NCI-H2227 (cell line): ENCODE results near the gene ADORA1.

ENCODE experiments used
- DNase-seq: peaks from one replicate; lab custom pipeline; 2025; ENCODE audit not compliant: unreplicated experiment; lab: John Stamatoyannopoulos, UW

Gene ADORA1

DNA sequence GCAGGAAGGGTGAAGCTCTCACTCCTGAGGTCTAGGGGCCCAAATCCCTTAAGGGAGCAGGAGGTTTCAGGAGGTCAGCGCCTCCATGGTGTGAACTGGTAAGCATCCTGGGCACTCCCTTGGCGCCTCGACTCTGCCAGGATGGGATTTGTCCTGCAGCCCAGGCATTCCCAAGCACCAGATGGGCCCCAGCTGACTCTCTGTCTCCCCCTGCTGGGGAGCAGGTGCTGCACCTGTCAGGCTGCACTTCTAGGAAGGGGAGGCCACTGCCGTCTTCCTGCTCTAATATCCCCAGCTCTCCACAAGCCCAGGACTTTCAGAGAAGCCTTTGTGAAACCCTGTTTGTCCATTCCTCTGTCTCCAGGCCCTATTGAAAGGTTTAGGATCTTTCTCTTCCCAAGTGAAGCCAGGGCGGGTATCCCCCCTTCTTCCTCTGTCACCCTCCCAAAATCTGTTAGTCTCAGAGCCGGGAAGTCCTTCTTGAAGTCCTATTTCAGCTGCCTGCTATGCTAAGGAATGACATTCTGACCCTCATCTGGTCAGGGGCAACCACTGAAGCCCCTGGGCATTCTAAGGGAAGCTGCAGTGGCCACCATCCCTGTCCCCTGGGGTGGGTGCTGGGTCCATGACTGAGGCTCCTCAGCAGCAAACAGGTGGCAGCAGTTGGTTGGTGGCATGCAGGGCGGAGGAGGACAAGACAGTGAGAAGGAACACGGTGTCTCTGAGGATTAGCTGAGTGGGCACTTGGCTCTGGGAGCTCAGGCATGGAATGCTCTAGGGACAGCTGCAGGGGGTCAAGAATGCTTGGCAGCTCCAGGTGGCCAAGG, 44.9 kb downstream of the ADORA1 start:
- DNase-seq: peak; percentile 42

DNA sequence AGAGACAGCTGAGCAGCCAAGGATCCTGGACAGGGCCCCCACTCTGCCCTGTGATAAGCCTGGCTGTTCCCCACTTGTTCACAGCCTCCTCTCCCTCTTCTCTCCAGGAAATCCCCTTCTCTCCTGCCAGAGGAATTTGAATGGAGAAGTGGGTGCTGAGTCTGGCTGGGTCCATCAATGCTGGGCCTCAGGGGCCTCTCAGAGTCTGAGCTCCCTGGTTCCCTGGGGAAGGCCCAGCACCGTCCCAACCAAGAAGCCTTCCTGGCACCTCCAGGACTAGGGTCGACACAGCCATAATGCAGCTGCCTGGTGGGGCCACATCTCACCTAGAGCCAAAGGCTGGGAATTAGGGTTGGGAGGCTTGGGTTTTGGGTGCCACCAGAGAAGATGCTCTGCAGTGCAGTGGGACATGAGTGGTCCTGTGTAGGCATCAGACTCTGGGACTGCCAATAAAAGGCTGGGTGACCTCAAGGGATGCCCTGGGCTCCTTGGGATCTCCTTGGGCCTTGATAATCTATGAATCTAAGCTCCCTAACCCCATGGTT, 45.6 kb downstream of the ADORA1 start:
- DNase-seq: no peak

DNA sequence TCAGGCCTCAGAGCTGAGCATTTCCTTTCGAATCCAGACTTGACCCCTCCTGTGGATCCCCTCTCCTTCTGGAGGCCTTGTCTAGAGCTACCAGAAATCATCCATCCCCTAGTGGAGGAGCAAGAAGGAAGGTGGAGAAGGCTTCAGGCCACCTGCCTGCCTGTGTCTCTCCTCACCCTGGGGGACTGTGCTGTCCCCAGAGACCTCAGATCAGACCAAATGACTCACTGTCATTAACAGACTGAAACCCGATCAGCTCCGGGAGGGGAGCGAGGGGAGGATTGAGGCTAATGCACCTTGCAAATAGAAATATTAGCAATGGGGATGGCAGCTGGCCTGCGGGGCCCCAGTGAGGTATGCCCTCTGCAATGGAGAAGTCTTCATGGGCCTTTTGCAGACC, 46.0 kb downstream of the ADORA1 start:
- DNase-seq: no peak

DNA sequence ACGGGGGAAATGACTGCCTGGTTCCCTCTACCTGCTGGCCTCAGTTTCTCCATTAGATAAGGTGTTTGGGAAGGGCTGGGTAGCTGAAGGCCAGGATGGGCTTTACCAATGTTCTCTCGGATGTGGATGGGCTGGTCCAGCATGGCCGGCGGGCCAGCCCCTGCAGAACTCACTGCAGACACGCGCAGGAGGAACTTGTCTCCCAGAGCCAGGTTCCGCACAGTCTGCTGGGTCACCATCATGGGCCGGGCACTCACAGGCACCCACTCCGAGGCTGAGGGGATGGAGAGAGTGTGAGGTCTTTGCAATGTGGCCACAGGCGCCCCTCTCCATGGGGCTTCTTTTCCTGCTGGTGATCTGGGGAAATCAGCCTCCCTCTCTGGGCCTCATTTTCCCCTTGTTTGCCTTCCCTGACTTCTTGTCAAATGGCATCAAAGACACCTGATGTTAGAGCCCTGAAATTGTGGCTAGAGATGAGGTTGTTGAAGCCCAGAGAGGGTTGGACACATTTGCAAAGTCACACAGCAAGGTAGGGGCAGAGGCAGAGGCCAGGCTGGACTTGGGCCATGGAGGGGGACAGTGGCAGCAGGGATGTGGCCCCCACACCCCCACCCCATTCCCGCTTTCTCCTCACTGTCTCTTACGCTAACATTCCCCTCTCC, 46.9 kb downstream of the ADORA1 start:
- DNase-seq: no peak

DNA sequence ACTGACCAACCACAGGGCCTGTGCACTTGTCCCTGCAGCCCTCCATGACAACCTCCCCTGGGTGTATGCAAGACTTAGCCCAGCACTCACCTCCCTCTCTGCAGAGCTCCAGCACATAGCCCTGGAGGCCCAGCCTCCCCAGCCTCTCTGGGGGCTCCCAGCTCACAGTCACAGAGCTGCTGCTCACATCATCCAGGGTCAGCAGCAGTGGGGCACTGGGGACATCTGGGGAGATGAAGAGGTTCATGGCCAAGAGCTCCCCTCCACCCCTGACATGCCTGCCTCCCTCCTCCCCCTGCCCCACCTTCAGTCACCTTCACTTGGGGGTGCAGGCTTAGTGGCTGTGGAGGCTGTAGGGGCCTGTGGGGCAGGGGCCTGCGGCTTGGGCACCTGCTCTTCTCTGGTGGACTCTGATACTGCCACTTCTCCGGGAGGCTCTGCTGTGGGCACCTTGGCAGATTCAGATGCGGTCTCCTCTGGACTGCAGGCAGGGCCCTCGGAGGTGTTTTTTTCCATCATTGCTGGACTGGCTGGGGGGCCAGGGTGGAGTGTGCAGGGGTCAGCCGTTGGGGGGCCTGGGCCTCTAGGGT, 47.8 kb downstream of the ADORA1 start, which contains the start of gene MYBPH:
Gene MYBPH (minus strand): TSS at position 590 of the 590 bp plus-strand sequence. CDS start 71 bp downstream, at position 519.
- DNase-seq: no peak

DNA sequence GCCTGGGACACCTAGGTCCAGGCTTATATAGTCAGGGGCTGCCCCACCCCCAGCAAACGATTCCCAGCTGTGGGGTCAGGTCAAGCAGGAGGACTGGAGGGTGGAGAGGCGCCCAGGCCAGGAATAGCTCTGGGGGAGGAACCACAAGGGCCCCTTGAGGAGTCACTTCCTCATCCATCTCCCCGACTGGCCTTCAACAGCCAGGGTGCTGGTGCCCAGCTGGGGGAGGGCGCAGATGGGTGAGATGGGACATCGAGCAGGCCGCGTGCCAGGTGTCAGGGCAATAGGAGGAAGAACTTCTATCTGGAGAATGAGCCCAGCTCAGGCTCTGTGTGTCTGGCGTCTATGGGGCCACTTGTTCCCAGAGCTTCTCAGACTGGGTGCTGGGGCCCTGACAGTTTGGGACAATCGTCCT, 48.3 kb downstream of the ADORA1 start:
- DNase-seq: no peak

DNA sequence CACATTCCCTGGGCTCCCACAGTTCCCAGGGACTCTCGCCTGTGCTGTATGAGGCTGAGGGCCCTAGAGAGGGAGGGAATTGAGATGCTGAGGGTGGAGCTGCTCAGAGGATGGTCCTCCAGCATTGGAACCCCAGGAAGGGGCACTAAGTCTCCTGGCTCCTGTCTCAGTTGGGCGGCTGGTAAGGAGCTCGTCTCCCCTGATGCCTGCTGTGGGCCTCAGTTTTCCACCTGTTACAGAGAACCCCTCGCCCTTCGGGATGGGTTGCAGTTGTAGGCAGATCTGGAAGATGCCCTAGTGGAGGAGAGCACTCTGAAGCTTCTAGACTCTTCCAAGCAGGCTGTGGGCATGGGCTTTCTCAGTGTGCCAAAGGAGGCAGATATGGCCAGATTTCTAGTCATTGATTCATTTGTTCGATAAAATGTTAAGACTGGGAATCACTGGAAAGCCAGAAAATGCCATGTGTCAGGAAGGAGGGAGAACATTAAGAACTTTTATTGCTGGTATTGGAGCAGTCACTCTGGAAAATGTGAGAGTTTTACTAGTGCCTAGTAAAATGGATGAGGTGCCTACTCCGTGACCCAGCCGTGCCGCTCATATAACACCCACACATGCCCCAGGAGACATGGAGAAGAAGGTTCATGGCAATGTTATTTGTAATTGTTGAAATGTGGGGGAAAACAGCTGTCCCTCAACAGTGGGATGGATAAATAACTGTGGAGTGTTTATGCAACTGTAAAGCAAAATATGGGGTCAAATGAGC, 48.9 kb downstream of the ADORA1 start:
- DNase-seq: no peak

DNA sequence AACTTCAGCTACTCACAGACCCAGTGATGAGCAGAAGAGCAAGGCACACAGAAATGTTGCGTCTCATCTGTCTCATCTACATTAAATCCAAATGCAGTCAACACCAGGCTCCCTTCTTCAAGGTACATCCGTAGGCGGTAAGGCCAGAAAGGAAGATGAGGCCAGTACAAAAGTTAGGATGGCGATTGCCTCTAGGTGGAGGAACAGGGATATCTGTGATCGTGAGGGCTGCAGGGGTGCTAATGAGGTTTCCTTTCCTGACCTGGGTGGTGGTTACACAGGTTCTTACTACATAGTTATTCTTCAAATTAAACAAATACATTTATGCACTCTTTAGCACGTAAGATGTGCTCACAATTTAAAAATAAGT, 49.5 kb downstream of the ADORA1 start:
- no peak for DNase-seq

DNA sequence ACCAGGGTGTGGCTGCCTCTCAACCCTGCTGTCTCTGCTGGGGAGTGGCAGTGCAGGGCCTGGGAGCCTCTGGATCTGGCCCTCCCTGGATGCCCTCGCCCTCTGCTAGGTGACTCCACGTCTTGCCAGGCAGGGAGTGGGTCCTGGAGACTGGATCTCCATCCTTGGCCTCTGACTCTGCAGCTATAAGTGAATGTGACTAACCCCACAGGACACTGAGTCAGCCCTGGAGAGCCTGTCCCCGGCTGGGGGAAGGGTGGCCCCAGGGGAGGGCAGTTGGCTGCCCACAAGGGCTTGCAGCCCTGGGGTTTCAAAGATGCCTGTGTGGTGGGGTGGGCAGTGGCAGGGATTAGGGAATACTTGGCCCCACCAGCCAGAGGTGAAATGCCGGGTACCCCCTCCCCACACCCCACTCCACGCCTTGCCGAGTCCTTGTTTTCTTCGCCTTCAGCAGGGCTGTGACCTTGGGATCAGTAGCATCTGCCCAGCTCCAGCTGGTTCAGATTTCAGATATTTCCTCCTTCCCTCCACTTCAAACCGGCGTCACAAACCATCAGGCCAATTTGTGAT, 50.0 kb downstream of the ADORA1 start:
- no peak for DNase-seq

DNA sequence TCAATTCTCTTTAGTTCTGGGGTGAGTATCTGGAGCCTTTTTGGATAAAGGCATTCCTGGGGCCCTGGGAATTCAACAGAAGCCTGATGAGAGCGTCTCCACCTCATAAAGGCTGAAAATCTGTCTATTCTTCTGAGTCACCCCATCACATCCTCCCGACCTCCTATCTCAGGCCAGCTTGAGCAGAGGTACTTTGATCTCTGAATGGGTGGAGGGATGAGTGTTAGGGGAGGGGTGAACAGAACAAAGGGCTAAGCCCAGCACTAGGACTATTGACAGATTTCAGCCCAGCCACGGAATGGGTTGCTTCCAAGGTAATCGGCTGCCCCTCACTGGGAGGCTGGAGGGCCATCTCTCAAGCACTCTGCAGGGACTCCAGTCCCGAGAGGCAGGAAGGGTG, 50.6 kb downstream of the ADORA1 start:
- DNase-seq: no peak

DNA sequence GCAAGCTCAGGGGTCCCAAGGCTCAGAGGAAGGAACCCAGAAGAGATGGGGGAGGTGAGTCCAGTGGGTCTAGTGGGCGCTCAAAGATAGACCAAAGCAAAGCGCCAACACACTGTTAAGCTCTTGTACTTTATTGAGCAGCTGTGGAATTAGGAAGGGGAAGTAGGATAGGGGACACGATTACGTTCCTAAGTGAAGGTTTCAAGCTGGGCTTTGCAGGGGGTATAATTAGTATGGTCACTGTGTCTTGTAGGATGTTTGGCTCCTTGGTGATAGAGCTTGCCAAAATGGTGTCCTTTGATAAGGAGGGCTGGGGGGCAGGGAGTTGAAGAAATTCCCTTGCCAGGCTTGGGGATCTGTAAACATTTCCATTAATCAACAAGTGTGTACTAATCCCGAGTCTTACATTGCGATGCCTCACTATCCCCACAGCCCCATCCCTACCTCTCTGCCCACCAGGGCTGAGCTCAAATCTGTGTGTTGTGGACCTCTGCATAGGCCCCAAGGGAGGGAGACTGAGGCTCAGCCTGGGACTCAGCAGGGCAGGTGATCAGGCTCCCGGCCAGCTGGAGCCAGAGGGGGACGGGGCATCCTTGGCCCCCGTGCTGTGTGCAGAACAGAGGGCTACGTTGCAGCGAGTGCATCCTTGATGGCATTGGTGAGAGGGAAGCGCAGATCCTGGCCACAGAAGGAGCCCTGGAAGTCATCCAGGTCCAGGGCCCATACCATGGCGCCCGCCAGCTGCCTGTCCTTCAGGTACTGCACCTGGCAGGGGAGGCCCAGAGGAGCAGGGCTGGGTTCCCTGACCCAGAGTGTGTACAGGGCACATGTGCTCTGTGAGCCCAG, 51.5 kb downstream of the ADORA1 start:
- DNase-seq: no peak

DNA sequence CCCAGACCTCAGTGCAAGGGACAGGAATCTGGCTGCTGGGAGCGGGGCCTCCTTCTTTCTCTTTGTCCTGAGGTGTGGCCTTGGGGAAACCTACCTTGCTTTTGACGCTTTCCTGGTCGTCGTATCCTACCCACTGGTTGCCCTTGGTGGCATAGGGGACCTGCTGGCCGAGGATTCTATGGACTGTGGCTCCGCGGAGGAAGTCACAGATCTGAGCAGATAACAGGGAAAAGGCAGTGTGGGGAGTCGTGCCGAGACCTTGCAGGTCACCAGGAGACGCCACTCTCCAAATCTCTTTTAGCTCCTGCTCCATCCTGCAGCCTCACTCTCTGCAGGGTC, 52.1 kb downstream of the ADORA1 start:
- no peak for DNase-seq

DNA sequence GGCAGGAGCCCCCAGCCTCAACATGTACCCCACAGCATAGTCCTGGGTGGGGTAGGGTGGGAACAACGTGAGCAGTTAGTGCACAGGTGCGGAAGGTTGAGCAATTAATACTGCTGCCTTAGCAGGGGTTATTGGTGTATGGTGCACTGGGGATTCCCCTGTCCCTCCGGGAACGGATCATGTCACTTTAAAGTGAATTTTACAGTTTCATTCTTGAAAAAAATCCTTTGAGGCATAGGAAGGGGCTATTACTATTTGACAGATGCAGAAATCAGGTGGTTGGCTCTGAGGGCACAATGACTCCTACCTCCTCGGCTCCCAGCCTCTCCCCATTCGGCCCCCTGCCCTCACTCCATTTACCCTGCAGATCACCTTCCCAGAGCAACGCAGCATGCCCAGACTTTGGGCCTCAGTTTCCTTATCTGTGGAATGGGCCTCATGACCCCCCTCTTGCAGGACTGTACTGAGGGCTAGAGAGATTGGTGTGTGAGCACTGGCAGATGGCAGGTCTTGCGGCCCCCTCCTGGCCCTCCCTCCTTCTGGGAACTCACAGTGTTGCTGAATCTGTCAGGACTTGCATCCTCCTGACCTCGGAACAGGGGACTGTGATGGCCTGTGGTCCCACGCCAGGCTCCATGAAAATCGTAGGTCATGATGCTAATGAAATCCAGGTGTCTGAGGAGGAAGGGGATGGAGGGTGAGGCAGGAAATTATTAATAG, 53.2 kb downstream of the ADORA1 start:
- DNase-seq: no peak

DNA sequence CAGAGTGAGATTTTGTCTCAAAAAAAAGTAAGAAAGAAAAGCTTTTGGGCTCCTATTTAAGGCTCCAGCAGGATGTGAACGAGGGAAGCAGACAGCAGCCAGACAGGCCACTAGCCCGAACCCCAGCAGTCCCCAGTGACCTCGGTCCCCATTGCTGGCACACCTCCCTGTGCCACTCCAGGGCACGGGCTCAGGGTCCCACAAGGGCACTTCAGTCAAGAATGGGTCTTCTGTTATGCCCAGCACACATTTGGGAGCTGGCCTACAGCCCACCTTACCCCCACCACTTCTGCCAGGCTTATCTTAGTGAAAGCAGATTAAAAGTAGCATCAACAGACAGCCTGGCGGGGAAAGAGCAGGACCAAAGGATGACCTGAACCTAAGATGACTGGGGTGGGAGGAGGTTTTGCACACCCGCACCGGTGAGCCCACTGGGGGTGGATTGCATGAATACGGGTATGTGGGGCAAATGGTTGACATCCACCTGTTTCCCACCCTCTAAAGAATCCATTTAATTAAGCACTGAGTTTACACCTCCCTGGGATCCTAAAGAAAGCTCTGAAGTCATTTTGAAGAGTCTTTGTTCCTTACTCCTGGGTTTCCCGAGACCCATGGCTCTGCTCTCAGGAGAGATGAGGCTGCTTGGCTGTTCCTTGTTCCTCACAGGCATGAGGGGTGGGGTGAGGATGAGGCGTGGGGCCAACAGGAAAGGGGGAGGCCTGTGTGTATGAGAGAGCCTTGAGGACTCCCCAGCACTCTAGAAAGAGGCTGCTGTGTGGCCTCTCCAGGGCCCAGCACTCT, 54.3 kb downstream of the ADORA1 start:
- no peak for DNase-seq

DNA sequence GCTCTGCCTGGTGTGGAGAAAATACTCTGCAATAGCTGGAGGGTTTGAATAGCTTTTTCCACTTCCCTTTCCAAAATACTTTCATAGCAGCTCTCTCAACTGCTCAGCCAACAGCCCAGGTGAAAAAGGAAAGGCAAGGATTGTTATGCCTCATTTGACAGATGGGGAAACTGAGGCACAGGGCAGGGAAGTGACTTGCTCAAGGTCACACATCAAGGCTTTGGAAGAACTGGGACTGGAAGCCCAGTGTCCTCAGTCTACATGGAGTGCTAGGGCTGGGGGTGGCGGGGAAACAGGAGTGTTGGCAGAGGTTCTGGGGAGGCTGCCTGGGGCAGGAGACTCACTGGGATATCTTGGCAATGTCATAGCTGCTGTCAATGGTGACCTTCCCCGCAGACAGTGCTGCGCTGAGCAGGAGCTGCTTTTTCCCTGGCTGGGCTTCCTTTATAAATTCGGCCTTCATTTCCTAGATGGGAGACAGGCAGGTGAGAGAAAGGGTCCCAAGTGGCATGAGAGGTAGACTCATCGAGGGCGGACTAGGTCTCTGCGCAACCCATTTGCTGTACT, 54.9 kb downstream of the ADORA1 start:
- no peak for DNase-seq

DNA sequence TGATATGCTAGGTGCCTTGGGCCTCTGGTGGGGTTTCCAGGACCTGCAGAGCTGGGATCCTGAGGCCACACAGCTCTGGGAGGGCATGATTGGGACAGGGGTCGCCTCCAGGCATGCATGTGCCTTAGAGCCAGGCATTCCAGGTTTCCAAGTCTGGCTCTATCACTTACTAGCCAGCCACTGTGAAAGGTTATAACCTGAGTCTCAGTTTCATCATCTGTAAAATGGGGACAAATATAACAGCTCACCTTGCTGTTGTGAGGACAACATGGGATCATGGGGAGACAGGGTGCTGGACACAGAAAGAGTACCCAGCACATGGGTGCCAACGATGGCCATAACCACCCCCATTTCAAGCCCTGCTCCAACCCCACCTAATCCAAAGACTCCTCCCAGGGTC, 56.3 kb downstream of the ADORA1 start:
- no peak for DNase-seq

DNA sequence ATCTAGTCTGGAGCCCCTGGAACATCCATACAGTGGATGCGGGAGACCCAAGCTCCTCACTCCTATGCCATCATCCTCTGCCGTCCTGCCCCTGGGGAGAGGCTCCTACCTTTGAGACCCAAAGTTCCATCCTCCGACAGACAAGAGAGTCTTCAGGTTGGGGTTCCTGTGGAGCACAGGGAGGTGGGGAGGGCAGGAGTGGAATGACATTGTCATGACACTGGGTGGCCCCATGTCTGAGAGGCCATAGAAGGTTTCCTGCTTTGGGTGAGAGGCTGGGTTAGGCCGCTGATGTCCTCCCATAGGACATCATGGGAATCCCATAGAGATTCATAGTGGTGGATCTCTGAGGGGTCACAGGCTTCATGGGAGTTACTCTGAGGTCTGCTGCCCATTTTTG, 56.9 kb downstream of the ADORA1 start:
- DNase-seq: no peak

DNA sequence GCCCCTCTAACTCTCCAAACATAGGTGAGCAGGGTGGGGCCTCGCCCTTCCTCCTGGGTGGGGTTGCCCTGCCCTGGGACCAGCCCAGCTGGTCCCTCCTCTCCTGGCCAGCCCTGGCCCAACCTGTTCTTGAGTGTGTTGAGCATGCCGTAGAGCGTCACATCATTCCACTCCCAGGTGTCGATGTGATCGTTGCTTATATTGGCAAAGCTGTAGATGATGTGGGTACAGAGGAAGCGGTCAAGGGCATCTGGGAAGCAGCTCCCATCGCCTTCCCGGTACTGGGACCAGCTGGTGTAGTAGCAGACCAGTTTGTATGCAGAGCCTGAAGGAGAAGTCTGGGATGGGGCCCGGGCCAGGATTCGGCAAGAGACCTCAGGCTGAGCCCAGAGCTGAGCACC, 57.5 kb downstream of the ADORA1 start:
- no peak for DNase-seq
